Upper lobe of right lung (tissue), 1 donor: ENCODE measurements around the gene MYL3. TPM values are rescaled to one million over a fixed set of nuclear protein-coding genes. Genes with fewer than 3 reads are reported as not detected.
"Not testable (repeated sequence)": the region's sequence is repeated elsewhere in the genome, so short reads cannot be mapped to it uniquely, and the experiment has no call there.

ENCODE experiments used
- ATAC-seq: fragments of 200-7000 bp; cut with Tn5 transposase; one replicate; pipeline ENCODE4 v1.9.1; 2020; ENCODE audit warnings: mild to moderate bottlenecking, moderate library complexity
- DNase-seq: peaks from one replicate; pipeline ENCODE4 v3.0.0-alpha.2; 2020
- H3K27ac ChIP-seq: fragments of 200-600 bp; one replicate; pipeline ENCODE4 v1.8.0; 2022
- H3K27me3 ChIP-seq: fragments of 200-600 bp; one replicate; pipeline ENCODE4 v1.8.0; 2022; ENCODE audit warnings: mild to moderate bottlenecking
- H3K36me3 ChIP-seq: fragments of 200-600 bp; one replicate; pipeline ENCODE4 v1.8.0; 2022
- H3K4me1 ChIP-seq: fragments of 200-600 bp; one replicate; pipeline ENCODE4 v1.8.0; 2022
- H3K4me3 ChIP-seq: fragments of 200-600 bp; one replicate; pipeline ENCODE4 v1.8.0; 2022; ENCODE audit warnings: mild to moderate bottlenecking
- H3K9me3 ChIP-seq: fragments of 200-600 bp; one replicate; pipeline ENCODE4 v1.8.0; 2022
- CTCF ChIP-seq: fragments of 200-600 bp; IDR thresholded peaks from one replicate; pipeline ENCODE4 v1.8.0; 2022; ENCODE audit warnings: antibody characterized with exemption
- intact Hi-C: fragments of 100-400 bp; cut with DNase I; formaldehyde crosslinking; loops from one replicate; pipeline ENCODE4 v1.11.0; 2022
- long read RNA-seq: library from polyadenylated mRNA; unstranded; transcript quantifications from one replicate; pipeline ENCODE4 v2.0.0, GENCODE V29; 2021
- total RNA-seq: library from RNA; stranded (reverse); fragmentation: NEBNext Ultra II Directional; extraction: Animal tissue kit (Norgen Biotek cat#: 25700); gene quantifications from one replicate; pipeline ENCODE4 v1.2.1, GENCODE V29; 2021
- donor health status: DM: no; HTN: yes; CAD: no; lungs with severe emphysema.

The MYL3 gene
- total RNA-seq = 3.8 TPM
- long read RNA-seq, partial matches to known transcripts = 0 of 4 reads
- long read RNA-seq, other reads (novel, unspliced or antisense) = 4 of 4 reads

GRCh38 chr3:46863261-46863782 lies at the start of gene MYL3:
Gene MYL3, minus strand, starts transcription at chr3:46863444. Its CDS starts 54 bp downstream, at chr3:46863390.
- Histone ChIP-seq H3K9me3 (no peaks in the 10 kb centered on the region), H3K27ac (peak within 1 kb of the TSS; percentile 42), H3K4me3 (no peak within 1 kb of the TSS), H3K36me3 (no peaks in the 10 kb centered on the region), H3K27me3 (no peaks in the 10 kb centered on the region), H3K4me1 (peaks cover 27% of the 10 kb centered on the region)
- ATAC-seq = no peak
- peak; percentile 33 for DNase-seq
- TF ChIP-seq CTCF = no peak
- intact Hi-C loops = no loop called here

DNA sequence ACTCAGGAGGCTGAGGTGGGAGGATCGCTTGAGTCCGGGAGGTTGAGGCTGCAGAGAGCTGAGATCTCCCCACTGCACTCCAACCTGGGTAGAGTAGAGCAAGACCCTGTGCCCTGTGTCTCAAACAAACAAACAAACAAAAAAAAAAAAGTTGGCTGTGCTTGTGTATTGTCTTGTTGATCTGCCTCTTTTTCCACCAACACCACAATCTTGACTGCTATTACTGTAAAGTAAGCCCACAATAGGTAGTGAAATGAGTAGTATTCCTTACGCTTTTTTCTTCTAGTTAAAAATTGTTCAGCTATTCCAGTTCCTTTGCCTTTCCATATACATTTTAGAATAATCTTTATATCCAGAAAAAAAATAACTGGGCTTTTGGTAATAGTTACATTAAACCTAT lies 49.7 kb upstream of the MYL3 start:
- intact Hi-C loops = no loop called here
- ATAC-seq (no peak), DNase-seq (no peak)

GRCh38 chr3:46910914-46911313 lies 47.7 kb upstream of the MYL3 start:
- H3K9me3 ChIP-seq, H3K36me3 ChIP-seq, DNase-seq, H3K27me3 ChIP-seq, ATAC-seq, intact Hi-C loops, H3K4me3 ChIP-seq, H3K27ac ChIP-seq: not testable (repeated sequence)
- peaks cover 13% of the 10 kb centered on the region for H3K4me1 ChIP-seq

More for the DNA sequence above, 49.7 kb upstream of the MYL3 start:
- Histone ChIP-seq H3K4me1 (peaks cover 13% of the 10 kb centered on the region), H3K36me3 (peaks cover 9% of the 10 kb centered on the region), H3K4me3 (no peak overlapping the region), H3K9me3 (no peaks in the 10 kb centered on the region), H3K27ac (no peak overlapping the region), H3K27me3 (no peaks in the 10 kb centered on the region)
- no peak for TF ChIP-seq CTCF

DNA sequence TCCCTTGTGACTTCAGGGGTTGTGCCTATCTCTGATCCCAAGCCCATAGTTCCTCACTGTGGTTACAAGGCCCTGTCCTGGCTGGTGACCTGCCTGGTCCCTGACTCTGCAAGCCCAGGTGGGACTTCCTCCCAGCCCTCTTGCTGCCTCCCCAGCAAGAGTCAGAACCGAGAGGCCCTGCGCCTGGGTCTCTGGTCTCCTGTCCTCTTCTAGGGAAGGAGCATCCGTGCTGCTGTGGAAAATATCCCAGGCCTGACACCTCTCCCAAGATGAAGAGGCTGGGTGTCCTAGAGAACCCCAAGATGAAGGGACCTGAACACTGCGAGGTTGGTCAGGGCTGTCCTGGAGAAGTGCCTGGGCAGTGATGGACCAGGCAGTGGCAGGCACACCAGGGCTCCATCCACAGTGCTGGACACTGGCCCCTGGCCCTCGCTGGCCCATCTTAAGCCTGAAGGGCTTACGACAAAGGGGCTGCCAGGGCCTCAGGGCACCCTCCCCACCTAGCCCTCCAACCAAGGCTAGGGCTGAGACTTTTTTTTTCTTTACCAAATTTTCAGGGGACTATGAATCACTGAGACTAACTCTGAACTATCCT lies 47.0 kb upstream of the MYL3 start:
- Histone ChIP-seq H3K27ac (no peak overlapping the region), H3K4me3 (no peak overlapping the region), H3K36me3 (no peaks in the 10 kb centered on the region), H3K4me1 (peaks cover 13% of the 10 kb centered on the region), H3K27me3 (no peaks in the 10 kb centered on the region), H3K9me3 (no peaks in the 10 kb centered on the region)
- no peak for TF ChIP-seq CTCF
- DNase-seq (peak; percentile 59), ATAC-seq (no peak)
- intact Hi-C loops = no loop called here

- H3K4me3 ChIP-seq = no peak overlapping the region
- DNase-seq = peak; percentile 89
- intact Hi-C loops = no loop called here
Measured at GRCh38 chr3:46909535-46910161, 46.4 kb upstream of the MYL3 start.

More at GRCh38 chr3:46909535-46910161, 46.4 kb upstream of the MYL3 start:
- peak; percentile 87 for ATAC-seq
- Histone ChIP-seq H3K27me3 (no peaks in the 10 kb centered on the region), H3K27ac (no peak overlapping the region), H3K4me1 (peaks cover 13% of the 10 kb centered on the region), H3K9me3 (no peaks in the 10 kb centered on the region), H3K36me3 (no peaks in the 10 kb centered on the region)
- peak; percentile 86 for TF ChIP-seq CTCF
